Activated CD4-positive, alpha-beta T cell treated with anti-CD3 and anti-CD28 coated beads, Interleukin-2, amount 50 U/mL, for 4 hours (primary cell): Measurements from ENCODE around the gene RSAD2.
A peak's percentile ranks its signal among the peaks of the same experiment; 100 is the strongest.
"Not testable (repeated sequence)": the region's sequence is repeated elsewhere in the genome, so short reads cannot be mapped to it uniquely, and the experiment has no call there.

Experiments
- DNase-seq, 2 experiments: peaks; one replicate each; pipeline ENCODE4 v3.0.0-alpha.2; 2020

RSAD2 gene, protein sequence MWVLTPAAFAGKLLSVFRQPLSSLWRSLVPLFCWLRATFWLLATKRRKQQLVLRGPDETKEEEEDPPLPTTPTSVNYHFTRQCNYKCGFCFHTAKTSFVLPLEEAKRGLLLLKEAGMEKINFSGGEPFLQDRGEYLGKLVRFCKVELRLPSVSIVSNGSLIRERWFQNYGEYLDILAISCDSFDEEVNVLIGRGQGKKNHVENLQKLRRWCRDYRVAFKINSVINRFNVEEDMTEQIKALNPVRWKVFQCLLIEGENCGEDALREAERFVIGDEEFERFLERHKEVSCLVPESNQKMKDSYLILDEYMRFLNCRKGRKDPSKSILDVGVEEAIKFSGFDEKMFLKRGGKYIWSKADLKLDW

DNA sequence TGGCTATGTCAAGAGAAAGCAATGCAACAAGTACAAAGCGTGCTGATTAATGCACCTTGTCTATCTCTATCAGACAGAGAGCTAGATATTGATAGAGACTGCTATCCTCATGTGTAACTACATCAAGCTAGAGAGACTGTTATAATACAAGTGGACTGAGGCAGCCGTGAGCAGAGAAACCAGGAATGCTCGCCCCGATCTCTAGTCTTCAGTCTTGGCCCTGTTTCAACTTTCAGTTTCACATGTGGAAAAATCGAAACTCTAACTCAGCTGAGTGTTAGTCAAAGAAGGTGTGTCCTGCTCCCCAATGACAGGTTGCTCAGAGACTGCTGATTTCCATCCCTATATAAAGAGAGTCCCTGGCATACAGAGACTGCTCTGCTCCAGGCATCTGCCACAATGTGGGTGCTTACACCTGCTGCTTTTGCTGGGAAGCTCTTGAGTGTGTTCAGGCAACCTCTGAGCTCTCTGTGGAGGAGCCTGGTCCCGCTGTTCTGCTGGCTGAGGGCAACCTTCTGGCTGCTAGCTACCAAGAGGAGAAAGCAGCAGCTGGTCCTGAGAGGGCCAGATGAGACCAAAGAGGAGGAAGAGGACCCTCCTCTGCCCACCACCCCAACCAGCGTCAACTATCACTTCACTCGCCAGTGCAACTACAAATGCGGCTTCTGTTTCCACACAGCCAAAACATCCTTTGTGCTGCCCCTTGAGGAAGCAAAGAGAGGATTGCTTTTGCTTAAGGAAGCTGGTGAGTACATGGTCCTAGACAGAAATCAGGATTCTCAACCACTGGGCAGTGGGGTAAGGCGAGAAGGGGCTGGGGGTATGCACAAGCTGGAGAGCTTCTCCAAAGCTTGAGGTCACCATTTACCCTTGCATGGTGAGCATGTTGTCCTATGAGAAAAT is at the start of gene RSAD2:
Gene RSAD2 (plus strand): TSS at position 376 of the 903 bp plus-strand sequence. CDS start 24 bp downstream, at position 400.
- DNase-seq, result peak; percentile 8 to 24

DNA sequence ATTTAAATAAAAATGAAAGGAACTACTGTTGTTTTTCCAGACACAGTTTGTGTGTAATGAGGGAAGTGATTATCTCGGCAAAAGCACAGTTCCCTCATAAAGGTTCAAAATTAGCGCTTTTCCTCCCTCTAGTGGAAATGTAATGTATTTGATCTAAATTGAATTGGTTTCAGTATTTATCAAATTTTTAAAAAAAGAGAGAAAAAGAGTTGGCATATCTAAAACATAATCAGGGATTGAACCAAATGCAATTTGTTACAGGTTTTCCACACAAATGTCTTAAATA is 49.3 kb upstream of the RSAD2 start:
- no peak for DNase-seq

DNA sequence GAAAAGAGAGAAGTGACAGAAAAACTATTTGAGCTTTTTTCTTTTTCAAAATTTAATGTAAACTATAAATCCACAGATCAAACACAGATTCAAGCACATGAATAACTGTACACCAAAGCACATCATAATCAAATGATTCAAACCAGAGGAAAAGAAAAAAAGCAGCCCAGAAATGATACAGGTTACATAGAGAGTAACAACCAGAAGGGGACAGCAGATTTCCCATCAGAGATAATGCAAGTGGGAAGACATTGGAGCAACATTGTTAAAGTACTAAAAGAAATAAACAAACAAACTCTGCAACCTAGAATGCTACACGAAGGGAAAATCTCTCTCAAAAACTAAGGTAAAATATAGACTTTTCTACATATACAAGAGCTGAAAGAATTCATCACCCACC is 46.3 kb upstream of the RSAD2 start:
- no peak for DNase-seq

DNA sequence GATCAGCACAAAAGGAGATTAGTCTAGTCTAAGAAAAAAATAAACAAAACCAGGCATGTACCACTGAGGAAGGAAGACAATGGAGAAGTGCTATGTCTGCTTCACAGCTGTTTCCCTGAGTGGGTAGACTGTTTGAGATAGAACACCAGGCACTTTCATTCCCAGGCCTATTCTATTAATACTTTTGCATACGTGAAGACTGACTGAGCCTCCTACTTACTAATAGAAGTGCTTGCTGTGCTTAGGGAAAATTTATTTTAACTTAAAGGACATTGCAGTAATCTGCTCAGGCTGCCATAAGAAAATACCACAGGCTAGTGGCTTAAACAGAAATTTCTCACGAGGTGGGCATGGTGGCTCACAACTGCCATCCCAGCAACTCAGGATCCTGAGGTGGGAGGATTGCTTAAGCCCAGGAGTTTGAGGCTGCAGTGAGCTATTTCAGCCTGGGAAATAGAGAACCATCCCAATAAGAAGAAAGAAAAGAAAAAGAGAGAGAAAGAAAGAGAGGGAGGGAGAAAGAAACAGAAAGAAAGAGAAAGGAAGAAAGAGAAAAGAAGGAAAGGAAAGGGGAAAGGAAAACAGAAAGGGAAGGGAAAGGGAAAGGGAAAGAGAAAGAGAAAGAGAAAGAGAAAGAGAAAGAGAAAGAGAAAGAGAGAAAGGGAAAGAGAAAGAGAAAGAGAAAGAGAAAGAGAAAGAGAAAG is 44.8 kb upstream of the RSAD2 start:
- no peak for DNase-seq

DNA sequence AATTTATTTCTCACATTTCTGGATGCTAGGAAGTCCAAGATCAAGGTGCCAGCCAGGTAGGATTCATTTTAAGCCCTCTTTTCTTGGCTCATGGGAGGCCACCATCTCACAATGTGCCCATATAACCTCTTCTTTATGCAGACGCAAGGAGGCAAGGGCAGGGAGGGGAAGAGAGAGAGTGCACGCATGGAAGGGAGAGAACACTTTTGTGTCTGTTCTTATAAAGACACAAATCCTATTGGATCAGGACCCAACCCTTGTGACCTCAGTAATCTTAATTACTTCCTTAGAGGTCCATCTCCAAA is 44.3 kb upstream of the RSAD2 start:
- no peak for DNase-seq

DNA sequence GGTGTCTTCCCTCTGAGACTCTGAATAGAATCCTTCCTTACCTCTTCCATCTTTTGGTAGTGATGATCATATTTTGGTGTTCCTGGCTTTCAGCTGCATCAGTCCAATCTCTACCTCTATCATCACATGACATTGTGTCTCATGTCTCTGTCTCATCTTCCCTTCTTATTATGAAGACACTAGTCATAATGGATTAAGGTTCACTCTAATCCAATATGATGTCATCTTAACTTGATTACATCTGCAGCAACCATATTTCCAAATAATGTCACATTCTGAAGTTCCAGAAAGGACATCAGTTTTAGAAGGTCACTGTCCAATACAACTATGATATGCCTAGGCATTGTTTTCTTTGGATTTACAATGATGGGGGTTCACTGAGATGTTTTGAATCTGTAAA is 43.4 kb upstream of the RSAD2 start:
- no peak for DNase-seq

DNA sequence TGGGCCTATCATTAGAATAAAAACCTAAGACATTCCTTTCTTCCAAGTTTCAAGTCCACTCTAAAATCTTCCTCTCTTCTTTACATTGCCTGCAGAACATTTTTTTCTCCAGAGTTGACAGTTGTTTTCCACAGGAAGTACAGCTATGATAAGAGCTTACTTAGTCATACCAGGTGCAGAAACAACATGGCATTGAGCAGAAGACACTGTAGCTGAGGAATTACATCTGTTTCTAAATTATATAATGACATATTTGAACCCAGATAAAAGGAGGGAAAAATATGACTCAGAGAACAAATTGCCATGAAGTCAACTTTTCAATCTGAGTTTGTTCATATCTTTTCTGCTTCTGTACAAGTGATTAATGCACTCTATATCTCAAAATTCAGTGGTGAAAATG is 42.1 kb upstream of the RSAD2 start:
- no peak for DNase-seq

DNA sequence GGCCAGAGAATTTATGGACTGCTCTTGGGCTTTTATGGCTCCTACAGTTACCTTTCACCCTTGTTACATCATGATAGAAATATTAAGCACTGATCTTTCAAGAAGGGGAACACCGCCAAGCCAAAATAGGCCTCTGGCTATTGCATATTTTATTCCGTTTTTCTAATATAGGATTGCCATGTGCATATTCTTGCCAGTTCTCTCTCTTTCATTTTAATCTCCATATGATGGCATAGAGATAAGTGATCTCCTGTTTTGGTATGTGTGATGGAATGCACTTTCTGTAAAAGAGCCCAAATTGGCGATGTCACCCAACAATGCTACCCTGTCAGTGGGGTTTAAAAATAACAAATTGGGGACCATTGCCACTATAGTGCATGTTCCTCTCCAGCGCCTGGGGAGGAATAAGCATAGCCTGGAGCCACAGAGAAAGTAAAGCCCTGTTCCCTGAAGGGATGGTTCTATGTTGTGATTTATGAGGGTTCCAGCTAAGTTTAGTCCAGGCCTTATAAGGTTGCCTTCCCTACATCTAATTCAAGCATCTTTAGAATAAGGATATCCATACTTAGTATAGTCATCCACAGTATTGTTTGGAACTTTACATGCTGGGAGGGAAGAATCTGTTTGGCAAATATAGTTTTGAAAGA is 38.8 kb upstream of the RSAD2 start:
- DNase-seq, result no peak

DNA sequence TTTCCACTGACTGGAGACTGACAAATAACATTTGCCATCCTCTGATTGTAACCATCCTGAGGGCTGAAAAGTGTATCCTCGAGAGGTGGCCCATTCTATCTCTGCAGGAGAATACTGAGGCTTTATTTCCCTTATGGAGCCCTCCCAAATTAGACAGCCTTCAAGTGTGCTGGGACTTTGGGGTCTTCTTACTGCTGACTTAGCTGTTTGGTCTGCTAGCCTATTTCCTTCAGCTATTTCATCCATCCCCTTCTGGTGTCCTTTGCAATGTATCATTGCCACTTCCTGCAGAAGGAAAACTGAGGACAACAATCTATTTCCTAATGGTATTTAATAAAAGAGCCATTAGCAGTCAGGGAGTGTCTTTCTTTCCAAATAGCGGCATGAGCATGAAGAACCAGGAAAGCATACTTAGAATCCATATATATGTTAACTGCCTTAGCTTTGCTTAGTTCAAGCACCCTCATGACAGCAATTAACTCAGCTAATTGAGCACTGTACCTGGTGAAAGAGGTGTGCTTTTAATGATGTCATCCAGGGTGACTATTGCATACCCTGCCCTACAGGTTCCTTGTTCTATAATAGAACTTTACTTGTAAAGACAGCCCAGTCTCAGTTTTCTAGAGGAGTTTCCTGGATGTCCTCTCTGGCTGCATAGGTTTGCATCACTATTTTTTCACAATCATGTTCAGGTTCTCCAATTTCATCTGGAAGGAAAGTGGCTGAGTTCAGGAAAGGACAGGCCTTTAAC is 35.9 kb upstream of the RSAD2 start:
- DNase-seq, result no peak

DNA sequence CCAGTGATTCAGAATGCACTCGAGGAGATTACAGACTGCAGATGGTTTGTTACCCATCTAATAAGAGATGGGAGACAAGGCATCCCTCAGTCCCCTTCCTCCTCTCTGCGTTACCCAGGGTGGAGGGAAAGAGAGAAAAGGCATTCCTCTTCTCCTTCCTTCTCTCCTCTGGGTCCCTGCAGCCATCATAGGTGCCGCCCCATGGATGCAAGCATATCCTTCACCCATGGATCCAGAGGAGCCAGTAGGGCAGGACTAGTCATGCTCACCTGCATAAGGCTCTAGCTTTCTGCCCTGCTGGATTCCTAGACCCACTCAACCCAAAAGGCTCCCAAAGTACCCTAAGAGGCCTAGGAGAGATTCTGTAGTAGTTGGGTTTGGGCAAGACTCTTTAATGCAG is 32.3 kb upstream of the RSAD2 start:
- DNase-seq, result no peak

DNA sequence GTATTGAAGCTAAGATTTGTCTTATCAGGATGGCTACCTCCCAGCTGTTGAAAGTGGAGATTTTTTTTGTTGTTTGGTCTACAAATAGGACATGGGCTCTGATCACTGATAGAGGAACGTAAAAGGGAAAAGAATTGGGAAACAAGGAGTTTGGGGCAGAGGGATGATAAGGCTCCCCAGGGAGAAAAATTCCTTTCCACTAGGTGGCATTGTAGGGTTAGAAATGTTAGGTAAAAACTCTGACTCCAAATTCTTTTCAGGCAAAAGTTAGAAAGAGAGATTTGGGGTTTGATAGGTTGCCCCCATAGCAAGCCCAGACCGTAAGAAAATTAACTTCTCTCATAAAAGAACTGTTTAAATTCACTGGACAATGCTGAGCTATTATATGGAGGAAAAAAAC is 31.7 kb upstream of the RSAD2 start:
- no peak for DNase-seq

DNA sequence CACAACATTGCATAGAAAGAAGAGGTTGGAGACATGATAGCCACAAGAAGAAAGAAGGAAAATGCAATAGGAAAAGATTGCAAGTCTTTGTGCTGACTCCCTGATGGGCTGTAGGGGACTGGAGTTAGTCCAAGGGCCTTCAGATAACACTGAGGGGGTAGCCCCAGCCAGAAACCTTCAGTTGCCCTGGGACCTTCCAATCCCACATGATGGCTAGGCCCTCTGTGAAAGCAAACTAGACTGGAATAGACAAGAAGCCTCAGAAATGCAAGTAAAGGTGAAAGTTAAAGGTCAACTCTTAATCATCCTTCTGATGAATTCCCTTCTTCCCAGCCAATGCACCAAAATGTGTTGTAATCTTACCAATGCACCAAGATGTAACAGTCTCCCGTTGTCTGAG is 31.0 kb upstream of the RSAD2 start:
- DNase-seq, result no peak

DNA sequence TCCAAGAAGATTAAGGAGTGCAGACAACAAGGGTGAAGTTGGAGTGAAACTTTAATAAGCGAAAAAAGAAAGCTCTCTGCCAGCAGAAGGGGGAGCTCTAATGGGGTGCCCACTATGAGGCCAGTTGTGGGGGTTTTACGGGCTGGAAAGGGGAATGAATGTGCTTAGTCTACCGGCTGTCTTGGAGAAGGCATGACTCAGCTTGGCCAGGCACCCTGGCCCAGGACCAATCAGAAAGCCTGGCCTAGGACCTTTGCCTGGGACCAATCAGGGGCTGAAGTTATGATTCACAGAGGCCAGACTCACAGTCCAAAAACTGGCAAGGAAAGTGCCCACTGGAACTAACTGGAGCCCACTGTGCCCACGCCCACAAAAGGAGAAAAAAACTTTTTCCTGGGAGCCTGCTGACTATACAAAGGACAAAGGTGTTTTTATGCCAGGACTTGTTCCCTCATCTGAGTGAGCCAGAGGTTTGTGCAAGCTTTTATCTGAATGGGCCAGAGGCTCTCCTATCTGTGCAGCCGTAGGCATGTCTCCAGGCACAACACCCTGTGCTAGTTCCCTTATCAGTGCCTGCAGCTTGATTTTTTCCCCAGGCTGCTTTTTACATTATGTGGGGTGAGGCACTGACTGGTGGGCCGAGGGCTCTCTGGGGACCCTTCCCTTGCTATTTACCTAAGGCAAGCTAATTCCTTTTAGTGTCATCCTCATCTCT is 30.5 kb upstream of the RSAD2 start:
- no peak for DNase-seq

DNA sequence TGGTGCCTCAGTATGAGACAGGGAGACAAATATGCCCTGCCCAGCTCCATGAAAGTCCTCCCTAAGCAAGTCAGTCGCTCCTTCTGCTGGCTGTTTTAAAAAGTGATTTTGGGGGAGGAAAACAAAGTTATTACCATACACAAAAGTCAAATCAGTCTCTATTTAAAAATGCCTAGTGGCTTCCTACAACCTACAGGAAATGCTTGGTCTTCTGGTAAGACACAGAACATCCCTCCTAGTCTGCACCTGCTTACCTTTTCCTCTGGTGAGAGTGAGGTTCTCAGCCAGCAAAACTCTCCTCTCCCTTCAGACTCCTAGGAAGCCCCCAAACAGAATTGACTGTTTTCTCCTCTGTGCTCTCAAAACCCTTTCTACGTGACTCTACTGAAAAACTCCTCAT is 25.4 kb upstream of the RSAD2 start:
- DNase-seq, result no peak

DNA sequence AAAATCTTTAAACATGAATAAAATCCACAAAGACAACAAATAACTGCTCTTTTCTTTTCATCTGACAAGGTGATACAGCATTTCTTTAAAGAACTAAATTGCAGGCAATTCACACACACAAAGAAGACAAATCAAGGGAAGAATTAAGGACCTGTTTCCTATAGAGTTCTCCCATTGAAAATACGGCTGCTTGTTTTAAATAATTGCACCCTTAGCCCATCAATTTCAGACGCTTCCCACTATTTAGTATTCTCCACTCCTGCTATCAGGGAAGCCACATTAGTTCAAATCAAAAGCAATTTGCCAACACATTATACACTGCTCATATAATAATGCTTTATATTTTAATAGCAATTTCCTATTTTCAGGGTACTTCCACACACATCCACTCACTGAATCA is 23.2 kb upstream of the RSAD2 start:
- no peak for DNase-seq

DNA sequence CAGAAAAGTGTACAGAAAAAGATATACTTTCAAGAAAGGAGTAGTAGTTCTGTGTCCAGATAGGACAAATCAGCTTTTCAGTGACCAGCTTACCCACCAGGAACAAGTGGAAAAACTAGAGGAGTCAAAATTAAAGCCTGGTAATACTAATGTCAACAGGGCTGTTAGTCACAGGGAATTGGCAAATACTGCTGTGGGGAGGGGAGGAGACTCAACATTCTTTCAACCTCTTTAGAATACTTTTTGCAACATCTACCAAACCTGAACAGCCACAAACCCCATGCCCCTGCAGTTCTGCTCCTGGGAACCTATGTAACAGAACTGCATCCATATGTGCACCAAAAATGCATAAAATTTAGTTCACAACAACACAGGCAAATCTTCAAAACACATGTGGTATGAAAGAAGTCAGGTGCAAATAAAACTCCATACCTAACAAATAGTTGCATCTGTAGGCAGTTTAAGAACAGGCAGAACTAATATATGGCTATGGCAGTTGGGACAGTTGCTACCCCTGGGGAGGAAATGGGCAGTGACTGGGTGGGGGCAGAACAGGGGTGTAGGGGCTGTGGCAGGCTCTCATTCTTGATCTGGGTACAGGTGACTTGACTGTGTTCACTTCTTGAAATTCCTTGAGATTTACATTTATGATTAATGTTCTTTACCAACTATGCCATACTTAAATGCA is 21.6 kb upstream of the RSAD2 start:
- no peak for DNase-seq

DNA sequence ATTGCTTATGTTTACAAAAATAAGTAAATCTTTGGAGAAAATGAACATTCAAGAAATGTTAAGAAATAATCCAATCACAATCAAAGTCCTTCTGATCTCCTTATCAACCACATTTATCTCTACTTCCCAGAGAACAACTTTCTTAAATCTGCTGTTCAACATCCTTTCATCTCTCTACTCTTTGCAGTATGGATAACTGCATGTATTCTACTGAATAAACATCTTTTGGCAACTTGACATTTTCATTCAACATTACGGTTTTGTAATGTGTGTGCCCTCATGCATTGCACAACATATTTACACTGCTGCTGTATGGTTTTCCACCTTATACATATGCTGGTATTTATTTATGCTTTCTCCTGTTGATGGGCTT is 21.0 kb upstream of the RSAD2 start:
- no peak for DNase-seq

DNA sequence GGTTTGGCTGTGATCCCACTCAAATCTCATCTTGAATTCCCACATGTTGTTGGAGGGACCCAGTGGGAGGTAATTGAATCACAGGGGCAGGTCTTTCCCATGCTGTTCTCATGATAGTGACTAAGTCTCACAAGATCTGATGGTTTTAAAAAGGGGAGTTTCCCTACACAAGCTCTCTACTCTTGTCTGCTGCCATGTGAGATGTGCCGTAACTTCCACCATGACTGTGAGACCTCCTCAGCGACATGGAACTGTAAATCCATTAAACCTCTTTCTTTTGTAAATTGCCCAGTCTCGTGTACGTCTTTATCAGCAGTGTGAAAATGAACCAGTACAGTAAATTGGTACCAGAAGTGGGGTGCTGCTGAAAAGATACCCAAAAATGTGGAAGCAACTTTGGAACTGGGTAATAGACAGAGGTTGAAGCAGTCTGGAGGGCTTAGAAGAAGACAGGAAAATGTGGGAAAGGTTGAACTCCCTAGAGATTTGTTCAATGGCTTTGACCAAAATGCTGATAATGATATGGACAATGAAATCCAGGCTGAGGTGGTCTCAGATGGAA is 19.0 kb upstream of the RSAD2 start:
- DNase-seq, result not testable (repeated sequence)

DNA sequence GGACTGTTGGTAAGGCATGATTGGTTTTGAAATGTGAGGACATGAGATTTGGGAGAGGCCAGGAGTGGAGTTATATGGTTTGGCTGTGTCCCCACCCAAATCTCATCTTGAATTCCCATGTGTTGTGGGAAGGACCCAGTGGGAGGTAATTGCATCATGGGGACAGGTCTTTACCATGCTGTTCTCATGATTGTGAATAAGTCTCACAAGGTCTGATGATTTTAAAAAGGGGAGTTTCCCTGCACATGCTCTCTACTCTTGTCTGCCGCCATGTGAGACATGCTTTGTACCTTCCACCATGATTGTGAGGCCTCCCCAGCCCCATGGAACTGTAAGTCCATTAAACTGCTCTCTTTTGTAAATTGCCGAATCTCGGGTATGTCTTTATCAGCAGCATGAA is 17.3 kb upstream of the RSAD2 start:
- DNase-seq, result no peak

DNA sequence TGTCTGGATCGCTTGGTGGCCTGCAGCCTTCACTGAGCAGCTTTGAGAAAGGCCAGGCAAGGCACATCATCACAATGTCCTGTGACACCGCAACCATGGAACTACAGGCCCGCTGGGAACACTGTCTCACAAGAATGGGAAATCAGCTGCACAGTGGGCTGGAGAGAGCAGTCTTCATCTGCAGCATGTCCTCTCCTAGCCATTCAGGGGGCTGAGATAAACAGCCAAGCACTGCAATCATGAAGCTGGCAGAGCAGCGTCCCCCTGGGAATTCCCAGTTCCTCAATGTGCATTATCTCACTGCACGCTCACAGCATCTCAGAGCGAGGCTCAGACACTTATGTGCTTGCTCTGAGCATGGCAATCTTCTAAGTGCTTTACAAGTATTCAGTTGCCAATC is 13.8 kb upstream of the RSAD2 start:
- no peak for DNase-seq

DNA sequence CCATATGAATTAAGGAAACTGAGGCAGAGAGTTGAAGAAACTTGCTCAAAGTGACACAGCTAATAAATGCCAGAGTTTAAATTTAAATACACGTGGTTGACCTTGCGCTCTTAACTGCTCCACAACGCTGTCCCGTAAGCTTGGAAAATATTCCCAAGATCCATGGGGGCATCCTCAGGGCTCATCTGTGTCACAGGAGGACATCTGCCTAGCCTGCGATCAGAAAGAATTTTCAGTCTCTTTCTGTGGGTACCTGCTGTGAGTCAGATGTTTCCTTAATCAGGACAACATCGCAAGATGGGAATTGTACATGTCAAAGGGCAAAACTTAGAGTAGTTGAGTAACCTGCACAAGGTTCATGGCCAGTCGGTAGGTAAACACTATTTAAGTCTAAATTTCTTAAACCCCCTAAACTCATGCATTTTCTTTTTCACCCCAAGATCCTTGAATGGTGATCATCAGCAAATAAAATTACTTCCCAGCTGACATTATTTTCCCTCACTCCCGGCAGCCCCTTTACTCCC is 13.3 kb upstream of the RSAD2 start:
- no peak for DNase-seq
